CD14-positive monocyte (primary cell): ENCODE results near the gene SLC37A1. TPM values are rescaled to one million over a fixed set of nuclear protein-coding genes. Genes with fewer than 3 reads are reported as not detected.

Experiments used
- DNase-seq, 3 donors: peaks; one replicate each; pipeline ENCODE4 v3.0.0-alpha.2; 2011 to 2022
- H2AFZ ChIP-seq: 2 replicates; pipeline ENCODE4 v1.6.0; 2012; ENCODE audit warnings: mild to moderate bottlenecking, low read depth, low read length, inconsistent platforms; ENCODE audit not compliant: insufficient read depth, poor library complexity, severe bottlenecking
- H3K27ac ChIP-seq, 2 donors: 1 replicate in 1 of 2; 2 replicates in 1 of 2; pipeline ENCODE4 v1.5.1; 2012 to 2013; ENCODE audit warnings: low read length in 2 of 2, control low read depth in 1 of 2, inconsistent platforms in 1 of 2, low read depth in 1 of 2, mild to moderate bottlenecking in 1 of 2
- H3K27me3 ChIP-seq, 2 donors: one replicate each; pipeline versions ENCODE4 v1.6.0 to v1.6.1; 2011 to 2013; ENCODE audit warnings: low read length in 2 of 2; ENCODE audit not compliant: control insufficient read depth in 2 of 2, insufficient read depth in 2 of 2
- H3K36me3 ChIP-seq, 2 donors: replicated peaks in 1 of 2; 1 replicate in 1 of 2; 2 replicates in 1 of 2; pipeline versions ENCODE4 v1.5.1 to v1.6.1; 2012 to 2013; ENCODE audit warnings: low read length in 2 of 2, control low read depth in 1 of 2, inconsistent platforms in 1 of 2, mild to moderate bottlenecking in 1 of 2; ENCODE audit not compliant: insufficient read depth in 2 of 2, control insufficient read depth in 1 of 2
- H3K4me1 ChIP-seq, 2 donors: 1 replicate in 1 of 2; 2 replicates in 1 of 2; pipeline versions ENCODE4 v1.5.1 to v1.6.1; 2012 to 2013; ENCODE audit warnings: low read length in 2 of 2, control low read depth in 1 of 2, inconsistent platforms in 1 of 2, mild to moderate bottlenecking in 1 of 2, moderate library complexity in 1 of 2; ENCODE audit not compliant: insufficient read depth in 2 of 2, control insufficient read depth in 1 of 2
- H3K4me2 ChIP-seq: replicated peaks from 2 replicates; pipeline ENCODE3; 2012; ENCODE audit warnings: low read length, moderate library complexity, mild to moderate bottlenecking; ENCODE audit not compliant: poor library complexity, severe bottlenecking; ENCODE audit errors: extremely low read depth
- H3K4me3 ChIP-seq, 3 experiments: fragments of 200-600 bp in 1 of 3; sonication (generic) in 1 of 3; replicated peaks in 1 of 3; 1 replicate in 2 of 3; 2 replicates in 1 of 3; pipeline ENCODE4 v1.5.1; 2011 to 2013; ENCODE audit warnings: low read length in 3 of 3, mild to moderate bottlenecking in 3 of 3, control low read depth in 2 of 3, low read depth in 2 of 3, inconsistent platforms in 1 of 3, moderate library complexity in 1 of 3
- H3K79me2 ChIP-seq: 2 replicates; pipeline ENCODE4 v1.6.0; 2012; ENCODE audit warnings: mild to moderate bottlenecking, control low read depth, inconsistent platforms, low read length, moderate library complexity; ENCODE audit not compliant: insufficient read depth
- H3K9ac ChIP-seq: 2 replicates; pipeline ENCODE4 v1.6.0; 2017; ENCODE audit warnings: low read length, mild to moderate bottlenecking; ENCODE audit not compliant: insufficient read depth, poor library complexity, severe bottlenecking
- H3K9me3 ChIP-seq, 2 donors: replicated peaks in 1 of 2; 1 replicate in 1 of 2; 2 replicates in 1 of 2; pipeline versions ENCODE4 v1.5.1 to v1.6.1; 2012 to 2013; ENCODE audit warnings: low read length in 2 of 2, control low read depth in 1 of 2; ENCODE audit not compliant: control insufficient read depth in 1 of 2, insufficient read depth in 1 of 2
- H4K20me1 ChIP-seq: 2 replicates; pipeline ENCODE4 v1.6.0; 2012; ENCODE audit warnings: mild to moderate bottlenecking, low read length, control low read depth, moderate library complexity; ENCODE audit not compliant: insufficient read depth
- H3K27ac Mint-ChIP-seq, 7 donors: one replicate each; pipeline ENCODE4 v1.8.0; 2020; ENCODE audit warnings: mild to moderate bottlenecking in 7 of 7, mixed read lengths in 7 of 7, moderate library complexity in 6 of 7, inconsistent platforms in 2 of 7
- H3K27me3 Mint-ChIP-seq, 3 donors: one replicate each; pipeline ENCODE4 v1.8.0; 2021 to 2022; ENCODE audit warnings: low read depth in 3 of 3, mild to moderate bottlenecking in 3 of 3, mixed read lengths in 3 of 3, moderate library complexity in 3 of 3, inconsistent platforms in 1 of 3
- H3K36me3 Mint-ChIP-seq, 2 donors: one replicate each; pipeline ENCODE4 v1.8.0; 2020; ENCODE audit warnings: mixed read lengths in 2 of 2, inconsistent platforms in 1 of 2, mild to moderate bottlenecking in 1 of 2
- H3K4me1 Mint-ChIP-seq: one replicate; pipeline ENCODE4 v1.8.0; 2020; ENCODE audit warnings: mild to moderate bottlenecking, mixed read lengths
- H3K4me3 Mint-ChIP-seq, 2 donors: one replicate each; pipeline ENCODE4 v1.8.0; 2020; ENCODE audit warnings: mild to moderate bottlenecking in 2 of 2, mixed read lengths in 2 of 2, moderate library complexity in 1 of 2
- H3K9me3 Mint-ChIP-seq, 7 donors: one replicate each; pipeline ENCODE4 v1.8.0; 2020 to 2022; ENCODE audit warnings: mixed read lengths in 7 of 7, mild to moderate bottlenecking in 6 of 7, moderate library complexity in 6 of 7, inconsistent platforms in 2 of 7
- whole genome bisulfite sequencing: methylation state at CpG from one replicate; pipeline ENCODE4 v1.1.5; 2013; ENCODE audit warnings: missing lambda C conversion rate; ENCODE audit not compliant: insufficient coverage; 5-methylcytosine and 5-hydroxymethylcytosine counted together
- intact Hi-C, 2 donors: fragments of 100-400 bp; cut with micrococcal nuclease; formaldehyde crosslinking; loops; one replicate each; pipeline versions ENCODE4 v1.15.0 to v1.15.1; 2023
- polyA plus RNA-seq, 3 donors: library from polyadenylated mRNA; depleted of rRNA in 1 of 3; unstranded in 2 of 3; stranded (reverse) in 1 of 3; fragments of 300-500 nt in 2 of 3; fragments of >200 nt in 1 of 3; fragmentation: Illumina TruSeq in 2 of 3; gene quantifications; 1 replicate in 2 of 3; 2 replicates in 1 of 3; pipeline ENCODE4 v1.2.3, GENCODE V29; 2012 to 2021
- TF ChIP-seq, protein P1 (sequence below): fragments of 200-600 bp; IDR thresholded peaks from one replicate; pipeline ENCODE4 v1.8.0; 2022; ENCODE audit warnings: antibody characterized with exemption, mild to moderate bottlenecking

Gene SLC37A1
- polyA plus RNA-seq, 3 donors = 2.7 to 12.4 (median 4.3) TPM

DNA sequence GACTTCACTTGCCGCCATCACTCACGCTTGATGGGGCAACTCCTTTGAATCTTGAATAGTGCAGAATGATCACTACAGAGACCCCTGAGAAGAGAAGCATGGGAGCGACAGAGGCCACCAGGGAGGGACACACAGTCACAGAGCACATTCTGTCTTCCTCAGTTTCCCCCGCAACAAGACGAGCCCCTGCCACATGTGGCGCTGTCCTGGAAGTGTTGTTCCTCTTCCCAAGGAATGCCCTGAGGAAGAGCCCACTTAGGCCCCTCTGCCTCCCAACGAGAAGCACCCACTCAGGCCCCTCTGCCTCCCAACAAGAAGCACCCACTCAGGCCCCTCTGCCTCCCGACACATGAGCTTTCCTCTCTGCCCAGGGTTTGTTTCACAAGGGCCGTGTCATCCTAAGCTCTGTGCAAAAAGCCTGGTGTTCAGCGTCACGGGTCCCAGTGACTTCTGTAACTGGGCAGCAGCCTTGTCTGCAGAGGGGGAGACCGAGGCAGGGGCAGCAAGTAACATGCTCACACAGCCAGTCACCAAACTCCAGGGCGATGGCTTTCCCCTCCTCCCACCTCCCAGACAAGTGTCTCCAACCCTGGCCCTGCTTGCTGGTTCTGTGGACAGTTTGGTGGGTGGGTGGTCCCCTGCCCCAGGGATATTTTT is 19.8 kb downstream of the SLC37A1 start:
- peaks cover 0 to 3% (median 2%) of the 10 kb centered on the region in 3 donors for H3K27me3 Mint-ChIP-seq
- peaks cover 10 to 51% of the 10 kb centered on the region in 2 donors for H3K36me3 ChIP-seq
- peak overlapping the region in 1 of 2 donors; percentile 9 for H3K4me3 Mint-ChIP-seq
- H3K27ac Mint-ChIP-seq = peak overlapping the region in 6 of 7 donors; percentile 68 to 85 (median 78)
- H3K9me3 Mint-ChIP-seq = peaks cover 0 to 2% (median 0%) of the 10 kb centered on the region in 7 donors
- no peaks in the 10 kb centered on the region for H3K27me3 ChIP-seq
- H3K4me1 ChIP-seq = peaks cover 25 to 31% of the 10 kb centered on the region in 2 donors
- 91% methylated on average over 8 of the region's 13 CpGs for WGBS
- H3K36me3 Mint-ChIP-seq = peaks cover 48 to 50% of the 10 kb centered on the region in 2 donors
- H3K27ac ChIP-seq = peak overlapping the region in 1 of 2 donors; percentile 30
- H4K20me1 ChIP-seq = no peaks in the 10 kb centered on the region
- peak overlapping the region; percentile 68 for H3K4me2 ChIP-seq
- H3K4me1 Mint-ChIP-seq = peaks cover 32% of the 10 kb centered on the region
- H3K79me2 ChIP-seq = no peaks in the 10 kb centered on the region
- peak overlapping the region; percentile 28 for H3K9ac ChIP-seq
- peak overlapping the region in 1 of 3 experiments; percentile 59 for H3K4me3 ChIP-seq
- TF ChIP-seq, protein P1, sequence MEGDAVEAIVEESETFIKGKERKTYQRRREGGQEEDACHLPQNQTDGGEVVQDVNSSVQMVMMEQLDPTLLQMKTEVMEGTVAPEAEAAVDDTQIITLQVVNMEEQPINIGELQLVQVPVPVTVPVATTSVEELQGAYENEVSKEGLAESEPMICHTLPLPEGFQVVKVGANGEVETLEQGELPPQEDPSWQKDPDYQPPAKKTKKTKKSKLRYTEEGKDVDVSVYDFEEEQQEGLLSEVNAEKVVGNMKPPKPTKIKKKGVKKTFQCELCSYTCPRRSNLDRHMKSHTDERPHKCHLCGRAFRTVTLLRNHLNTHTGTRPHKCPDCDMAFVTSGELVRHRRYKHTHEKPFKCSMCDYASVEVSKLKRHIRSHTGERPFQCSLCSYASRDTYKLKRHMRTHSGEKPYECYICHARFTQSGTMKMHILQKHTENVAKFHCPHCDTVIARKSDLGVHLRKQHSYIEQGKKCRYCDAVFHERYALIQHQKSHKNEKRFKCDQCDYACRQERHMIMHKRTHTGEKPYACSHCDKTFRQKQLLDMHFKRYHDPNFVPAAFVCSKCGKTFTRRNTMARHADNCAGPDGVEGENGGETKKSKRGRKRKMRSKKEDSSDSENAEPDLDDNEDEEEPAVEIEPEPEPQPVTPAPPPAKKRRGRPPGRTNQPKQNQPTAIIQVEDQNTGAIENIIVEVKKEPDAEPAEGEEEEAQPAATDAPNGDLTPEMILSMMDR = no peak
- H3K9me3 ChIP-seq = no peaks in the 10 kb centered on the region
- no peak overlapping the region for H2AFZ ChIP-seq
- no peak for DNase-seq
- intact Hi-C loops = loop anchor here in 1 of 2 donors (5.0 kb wide), 1 partner anchor 36 kb away; the partner anchor contains the start of gene RSPH1

DNA sequence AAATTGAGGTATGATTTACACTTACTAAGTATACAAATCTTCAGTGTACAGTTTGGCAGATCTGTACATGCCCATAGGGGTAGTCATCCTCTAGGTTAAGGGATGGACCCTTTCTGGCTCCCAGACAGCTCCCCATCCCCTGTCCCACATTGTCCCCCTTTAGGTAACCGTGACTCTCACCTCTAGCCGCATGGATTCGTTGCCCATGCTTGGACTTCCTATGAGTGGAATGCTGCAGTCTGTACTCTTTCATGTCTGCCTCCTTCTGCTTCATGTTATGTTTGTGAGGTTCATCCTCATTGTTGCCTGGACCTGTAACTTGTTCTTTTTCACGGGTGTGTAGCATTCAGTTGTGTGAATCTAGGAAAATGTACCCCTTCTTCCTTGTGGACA is 20.3 kb downstream of the SLC37A1 start:
- Mint-ChIP-seq H3K27me3 (peaks cover 0 to 3% (median 0%) of the 10 kb centered on the region in 3 donors), H3K36me3 (peaks cover 47 to 48% of the 10 kb centered on the region in 2 donors), H3K27ac (peak overlapping the region in 2 of 7 donors; percentile 82 to 85), H3K4me3 (peak overlapping the region; percentile 72 to 92), H3K4me1 (peaks cover 32% of the 10 kb centered on the region), H3K9me3 (peaks cover 0 to 2% (median 0%) of the 10 kb centered on the region in 7 donors)
- WGBS = 100% methylated on average over 1 of the region's 4 CpGs
- H3K27me3 ChIP-seq = no peaks in the 10 kb centered on the region
- DNase-seq = no peak
- intact Hi-C loops = loop anchor here in 1 of 2 donors (5.0 kb wide), 1 partner anchor 37 kb away; the partner anchor contains the start of gene RSPH1
- peak overlapping the region in 1 of 3 experiments; percentile 59 for H3K4me3 ChIP-seq
- H3K36me3 ChIP-seq = peaks cover 12 to 56% of the 10 kb centered on the region in 2 donors
- H3K4me1 ChIP-seq = peaks cover 25 to 31% of the 10 kb centered on the region in 2 donors
- no peaks in the 10 kb centered on the region for H4K20me1 ChIP-seq
- TF ChIP-seq, protein P1 = no peak
- H2AFZ ChIP-seq = peak overlapping the region; percentile 71
- H3K9me3 ChIP-seq = no peaks in the 10 kb centered on the region
- peak overlapping the region in 1 of 2 donors; percentile 45 for H3K27ac ChIP-seq
- H3K4me2 ChIP-seq = peak overlapping the region; percentile 68
- peak overlapping the region; percentile 28 for H3K9ac ChIP-seq
- no peaks in the 10 kb centered on the region for H3K79me2 ChIP-seq
